Neural cell (in vitro differentiated cells): ENCODE data around the gene PBRM1.

Experiments
- CTCF ChIP-seq: fragments of 450-650 bp; IDR thresholded peaks from 2 replicates; pipeline ENCODE4 v1.5.1; 2014; ENCODE audit warnings: antibody characterized with exemption, mild to moderate bottlenecking, moderate library complexity; ENCODE audit not compliant: poor library complexity, severe bottlenecking
- EP300 ChIP-seq: fragments of 450-650 bp; conservative IDR thresholded peaks from 2 replicates; pipeline ENCODE4 v1.6.1; 2014; ENCODE audit warnings: antibody characterized with exemption, mild to moderate bottlenecking, moderate library complexity; ENCODE audit not compliant: poor library complexity, severe bottlenecking
- EZH2 ChIP-seq: fragments of 200-600, 300-800 bp; shearing (Covaris generic), sonication (generic); IDR thresholded peaks from 2 replicates; pipeline ENCODE4 v1.6.1; 2014; ENCODE audit warnings: antibody characterized with exemption, low read length, borderline replicate concordance, mild to moderate bottlenecking; ENCODE audit not compliant: insufficient read depth, poor library complexity, severe bottlenecking
- MXI1 ChIP-seq: fragments of 450-650 bp; conservative IDR thresholded peaks from 2 replicates; pipeline ENCODE4 v1.6.1; 2014; ENCODE audit warnings: antibody characterized with exemption, mild to moderate bottlenecking; ENCODE audit not compliant: poor library complexity, severe bottlenecking
- POLR2AphosphoS5 ChIP-seq: IDR thresholded peaks from 2 replicates; pipeline ENCODE4 v1.6.1; 2012
- RAD21 ChIP-seq: fragments of 450-650 bp; conservative IDR thresholded peaks from 2 replicates; pipeline ENCODE4 v1.6.1; 2014; ENCODE audit warnings: antibody characterized with exemption, mild to moderate bottlenecking, moderate library complexity
- TAF1 ChIP-seq: IDR thresholded peaks from 2 replicates; pipeline ENCODE4 v1.6.1; 2012; ENCODE audit warnings: low read depth
- TF ChIP-seq, protein P1 (sequence below): IDR thresholded peaks from 2 replicates; pipeline ENCODE4 v1.6.1; 2012; ENCODE audit warnings: borderline replicate concordance

- no peak for TF ChIP-seq CTCF
- no peak for TF ChIP-seq POLR2AphosphoS5
- no peak for TF ChIP-seq RAD21
- no peak for TF ChIP-seq MXI1
- TF ChIP-seq EZH2 = no peak
- no peak for TF ChIP-seq EP300
- TF ChIP-seq, protein P1, sequence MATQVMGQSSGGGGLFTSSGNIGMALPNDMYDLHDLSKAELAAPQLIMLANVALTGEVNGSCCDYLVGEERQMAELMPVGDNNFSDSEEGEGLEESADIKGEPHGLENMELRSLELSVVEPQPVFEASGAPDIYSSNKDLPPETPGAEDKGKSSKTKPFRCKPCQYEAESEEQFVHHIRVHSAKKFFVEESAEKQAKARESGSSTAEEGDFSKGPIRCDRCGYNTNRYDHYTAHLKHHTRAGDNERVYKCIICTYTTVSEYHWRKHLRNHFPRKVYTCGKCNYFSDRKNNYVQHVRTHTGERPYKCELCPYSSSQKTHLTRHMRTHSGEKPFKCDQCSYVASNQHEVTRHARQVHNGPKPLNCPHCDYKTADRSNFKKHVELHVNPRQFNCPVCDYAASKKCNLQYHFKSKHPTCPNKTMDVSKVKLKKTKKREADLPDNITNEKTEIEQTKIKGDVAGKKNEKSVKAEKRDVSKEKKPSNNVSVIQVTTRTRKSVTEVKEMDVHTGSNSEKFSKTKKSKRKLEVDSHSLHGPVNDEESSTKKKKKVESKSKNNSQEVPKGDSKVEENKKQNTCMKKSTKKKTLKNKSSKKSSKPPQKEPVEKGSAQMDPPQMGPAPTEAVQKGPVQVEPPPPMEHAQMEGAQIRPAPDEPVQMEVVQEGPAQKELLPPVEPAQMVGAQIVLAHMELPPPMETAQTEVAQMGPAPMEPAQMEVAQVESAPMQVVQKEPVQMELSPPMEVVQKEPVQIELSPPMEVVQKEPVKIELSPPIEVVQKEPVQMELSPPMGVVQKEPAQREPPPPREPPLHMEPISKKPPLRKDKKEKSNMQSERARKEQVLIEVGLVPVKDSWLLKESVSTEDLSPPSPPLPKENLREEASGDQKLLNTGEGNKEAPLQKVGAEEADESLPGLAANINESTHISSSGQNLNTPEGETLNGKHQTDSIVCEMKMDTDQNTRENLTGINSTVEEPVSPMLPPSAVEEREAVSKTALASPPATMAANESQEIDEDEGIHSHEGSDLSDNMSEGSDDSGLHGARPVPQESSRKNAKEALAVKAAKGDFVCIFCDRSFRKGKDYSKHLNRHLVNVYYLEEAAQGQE = no peak
- no peak for TF ChIP-seq TAF1
Measured at GRCh38 chr3:52533623-52534280, 152.0 kb downstream of the PBRM1 start, which contains the start of gene NT5DC2.
